ENCODE data around the gene MGRN1. TPM values are rescaled to one million over a fixed set of nuclear protein-coding genes. Genes with fewer than 3 reads are reported as not detected.

MGRN1 gene
- total and polyA plus RNA-seq, 3 donors from 2014 or later: 34.7 to 91.1 (median 89.7) TPM

DNA sequence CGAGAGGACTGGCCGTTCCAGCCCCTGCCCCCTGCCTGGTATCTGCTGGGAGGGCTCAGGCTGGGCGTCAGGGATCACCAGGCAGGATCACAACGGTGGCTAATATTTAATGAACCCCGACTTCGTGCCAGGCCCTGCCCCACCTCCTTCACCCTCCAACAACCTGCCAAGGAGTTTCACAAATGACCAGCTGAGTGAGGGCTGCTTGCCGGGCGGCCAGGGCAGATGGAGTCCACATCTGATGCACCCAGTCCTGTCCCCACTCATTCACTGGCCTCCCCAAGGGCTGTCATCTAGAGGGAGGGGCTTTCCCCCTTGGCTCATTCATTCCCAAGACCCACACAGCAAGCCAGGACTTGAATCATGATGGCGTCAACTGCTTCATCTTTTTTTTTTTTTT lies 27.5 kb upstream of the MGRN1 start:
- Histone ChIP-seq H3K9me3 (no peaks in the 10 kb centered on the region), H3K27ac (no peak overlapping the region), H3K36me3 (ENCODE audit: low read depth, missing control alignments) (no peaks in the 10 kb centered on the region), H3K27me3 (no peaks in the 10 kb centered on the region), H3K4me3 (no peak overlapping the region), H3K4me1 (no peaks in the 10 kb centered on the region)
- WGBS, 2 donors: 80 to 89% methylated on average over 4 to 9 of the region's 9 CpGs
- intact Hi-C loops (cut with DNase I; ENCODE audit: low total_unique reads): no loop called here
- TF ChIP-seq, protein P1, sequence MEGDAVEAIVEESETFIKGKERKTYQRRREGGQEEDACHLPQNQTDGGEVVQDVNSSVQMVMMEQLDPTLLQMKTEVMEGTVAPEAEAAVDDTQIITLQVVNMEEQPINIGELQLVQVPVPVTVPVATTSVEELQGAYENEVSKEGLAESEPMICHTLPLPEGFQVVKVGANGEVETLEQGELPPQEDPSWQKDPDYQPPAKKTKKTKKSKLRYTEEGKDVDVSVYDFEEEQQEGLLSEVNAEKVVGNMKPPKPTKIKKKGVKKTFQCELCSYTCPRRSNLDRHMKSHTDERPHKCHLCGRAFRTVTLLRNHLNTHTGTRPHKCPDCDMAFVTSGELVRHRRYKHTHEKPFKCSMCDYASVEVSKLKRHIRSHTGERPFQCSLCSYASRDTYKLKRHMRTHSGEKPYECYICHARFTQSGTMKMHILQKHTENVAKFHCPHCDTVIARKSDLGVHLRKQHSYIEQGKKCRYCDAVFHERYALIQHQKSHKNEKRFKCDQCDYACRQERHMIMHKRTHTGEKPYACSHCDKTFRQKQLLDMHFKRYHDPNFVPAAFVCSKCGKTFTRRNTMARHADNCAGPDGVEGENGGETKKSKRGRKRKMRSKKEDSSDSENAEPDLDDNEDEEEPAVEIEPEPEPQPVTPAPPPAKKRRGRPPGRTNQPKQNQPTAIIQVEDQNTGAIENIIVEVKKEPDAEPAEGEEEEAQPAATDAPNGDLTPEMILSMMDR (IDR thresholded peaks at IDR 0.05): no peak
- no peak for TF ChIP-seq POLR2A (IDR thresholded peaks at IDR 0.05)
- DNase-seq: no peak

DNA sequence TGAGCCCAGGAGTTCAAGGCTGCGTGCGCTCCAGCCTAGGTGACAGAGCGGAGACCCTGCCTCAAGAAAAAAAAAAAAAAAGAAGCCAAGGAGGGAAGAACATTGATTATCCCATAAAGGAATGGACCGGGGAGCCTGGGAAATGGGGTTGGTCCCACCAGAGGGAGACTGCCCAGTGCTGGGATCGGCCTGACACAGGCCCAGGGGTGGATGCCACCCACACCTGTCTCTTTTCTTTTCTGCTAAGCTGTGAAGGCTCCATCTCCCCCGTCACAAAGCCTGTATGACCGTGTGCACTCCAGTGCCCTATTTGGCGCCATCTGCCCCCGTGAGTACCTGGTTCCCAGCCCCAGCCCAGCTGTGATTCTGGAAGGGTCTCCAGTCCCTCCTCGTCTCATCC lies 25.6 kb upstream of the MGRN1 start:
- Histone ChIP-seq H3K4me3 (no peak overlapping the region), H3K4me1 (no peaks in the 10 kb centered on the region), H3K9me3 (no peaks in the 10 kb centered on the region), H3K27ac (no peak overlapping the region), H3K36me3 (ENCODE audit: low read depth, missing control alignments) (no peaks in the 10 kb centered on the region), H3K27me3 (no peaks in the 10 kb centered on the region)
- TF ChIP-seq, protein P1 (IDR thresholded peaks at IDR 0.05): no peak
- TF ChIP-seq POLR2A (IDR thresholded peaks at IDR 0.05): no peak
- 91 to 94% methylated on average over 10 of the region's 10 CpGs for WGBS, 2 donors
- intact Hi-C loops (cut with DNase I; ENCODE audit: low total_unique reads): no loop called here
- DNase-seq: no peak

DNA sequence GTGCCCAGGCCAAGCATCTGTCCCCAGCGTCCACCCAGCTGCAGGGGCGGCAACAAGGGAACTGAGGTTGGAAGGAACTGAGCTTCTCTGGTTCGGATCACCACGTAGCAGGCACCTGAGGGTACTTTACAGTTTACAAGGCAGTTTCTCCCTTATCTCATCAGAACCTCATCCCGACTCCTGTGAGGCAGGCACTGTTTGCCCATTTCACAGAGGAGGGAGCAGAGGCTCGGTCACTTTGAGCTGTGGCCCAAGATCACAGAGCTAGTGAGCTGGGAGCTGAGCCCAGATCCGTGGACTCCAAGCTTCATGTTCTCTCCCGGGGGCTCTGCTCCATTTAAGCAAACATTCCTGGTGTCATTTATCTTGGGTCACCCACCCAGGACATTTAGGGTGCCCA lies 25.1 kb upstream of the MGRN1 start:
- TF ChIP-seq, protein P1 (IDR thresholded peaks at IDR 0.05): no peak
- TF ChIP-seq POLR2A (IDR thresholded peaks at IDR 0.05): no peak
- Histone ChIP-seq H3K27ac (no peak overlapping the region), H3K4me1 (no peaks in the 10 kb centered on the region), H3K4me3 (no peak overlapping the region), H3K9me3 (no peaks in the 10 kb centered on the region), H3K27me3 (no peaks in the 10 kb centered on the region), H3K36me3 (ENCODE audit: low read depth, missing control alignments) (no peaks in the 10 kb centered on the region)
- DNase-seq: no peak
- intact Hi-C loops (cut with DNase I; ENCODE audit: low total_unique reads): no loop called here
- 85% methylated on average over 7 to 8 of the region's 8 CpGs for WGBS, 2 donors

DNA sequence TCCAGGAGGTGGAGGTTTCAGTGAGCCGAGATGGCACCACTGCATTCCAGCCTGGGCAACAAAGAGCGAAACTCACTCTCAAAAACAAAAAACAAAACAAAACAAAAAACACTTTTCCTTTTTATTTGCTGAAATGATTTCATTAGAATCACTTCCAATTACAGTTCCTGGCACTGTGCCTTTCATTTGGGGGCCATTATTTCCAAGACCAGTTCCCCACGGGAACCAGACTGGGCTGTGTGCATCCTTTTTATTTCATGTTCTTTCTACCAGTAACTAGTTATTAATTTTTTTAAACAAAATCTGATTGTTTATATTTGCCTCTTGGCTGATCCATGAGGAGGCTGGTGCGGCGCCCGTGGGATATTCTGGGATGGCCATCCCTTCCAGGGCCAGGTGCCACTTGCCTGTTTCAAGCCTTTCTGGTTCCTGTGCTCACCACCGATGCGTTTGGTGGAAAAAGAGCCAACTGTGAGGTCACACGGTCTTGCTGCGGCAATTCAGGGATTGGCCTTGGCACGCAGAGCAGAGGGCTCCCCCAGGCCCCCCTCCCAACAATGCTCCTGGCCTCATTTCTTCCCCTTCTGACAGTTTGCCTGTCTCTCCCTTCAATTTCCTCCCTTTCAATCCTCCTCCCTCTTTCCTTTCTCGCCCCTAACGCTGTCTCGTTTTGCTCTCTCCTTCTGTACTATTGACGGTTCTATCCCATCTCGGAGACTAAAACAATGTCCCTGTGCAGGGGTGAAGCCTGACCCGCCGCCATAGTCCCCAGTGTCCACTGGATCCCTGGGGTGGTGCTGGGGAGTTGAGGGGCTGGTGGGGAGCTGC lies 23.4 kb upstream of the MGRN1 start:
- Histone ChIP-seq H3K4me3 (no peak overlapping the region), H3K4me1 (no peaks in the 10 kb centered on the region), H3K27me3 (no peaks in the 10 kb centered on the region), H3K27ac (no peak overlapping the region), H3K36me3 (ENCODE audit: low read depth, missing control alignments) (no peaks in the 10 kb centered on the region), H3K9me3 (no peaks in the 10 kb centered on the region)
- DNase-seq: peak; percentile 67
- WGBS, 2 donors: 29 to 41% methylated on average over 18 of the region's 18 CpGs
- intact Hi-C loops (cut with DNase I; ENCODE audit: low total_unique reads): loop anchor here (10.0 kb wide), 1 partner anchor 164 kb away; the partner anchor contains the start of gene ZNF500
- no peak for TF ChIP-seq POLR2A (IDR thresholded peaks at IDR 0.05)
- TF ChIP-seq, protein P1 (IDR thresholded peaks at IDR 0.05): no peak

DNA sequence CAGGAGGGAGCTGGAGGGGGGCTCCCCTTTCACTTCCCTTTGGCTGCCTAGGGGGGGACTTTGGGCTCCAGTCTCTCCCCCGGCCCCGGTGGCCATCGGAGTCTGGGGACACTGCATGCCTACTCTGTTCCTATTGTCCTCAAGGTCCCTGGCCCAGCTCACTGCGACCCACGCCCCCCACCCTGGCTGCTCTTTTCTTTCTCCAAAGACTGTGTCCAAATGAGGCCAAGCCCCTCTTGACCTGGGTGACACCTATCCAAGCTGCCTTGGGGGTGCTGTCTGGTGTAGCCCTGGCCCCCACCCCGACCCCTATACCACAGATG lies 22.8 kb upstream of the MGRN1 start:
- Histone ChIP-seq H3K36me3 (ENCODE audit: low read depth, missing control alignments) (no peaks in the 10 kb centered on the region), H3K9me3 (no peaks in the 10 kb centered on the region), H3K27ac (no peak overlapping the region), H3K4me3 (no peak overlapping the region), H3K4me1 (no peaks in the 10 kb centered on the region), H3K27me3 (no peaks in the 10 kb centered on the region)
- no peak for DNase-seq
- 49 to 73% methylated on average over 5 to 6 of the region's 6 CpGs for WGBS, 2 donors
- intact Hi-C loops (cut with DNase I; ENCODE audit: low total_unique reads): loop anchor here (10.0 kb wide), 1 partner anchor 163 kb away; the partner anchor contains the start of gene ZNF500
- TF ChIP-seq POLR2A (IDR thresholded peaks at IDR 0.05): no peak
- TF ChIP-seq, protein P1 (IDR thresholded peaks at IDR 0.05): no peak

Data from testis (tissue), 3 donors.